Measurements from ENCODE around the gene SCPEP1.

DNA sequence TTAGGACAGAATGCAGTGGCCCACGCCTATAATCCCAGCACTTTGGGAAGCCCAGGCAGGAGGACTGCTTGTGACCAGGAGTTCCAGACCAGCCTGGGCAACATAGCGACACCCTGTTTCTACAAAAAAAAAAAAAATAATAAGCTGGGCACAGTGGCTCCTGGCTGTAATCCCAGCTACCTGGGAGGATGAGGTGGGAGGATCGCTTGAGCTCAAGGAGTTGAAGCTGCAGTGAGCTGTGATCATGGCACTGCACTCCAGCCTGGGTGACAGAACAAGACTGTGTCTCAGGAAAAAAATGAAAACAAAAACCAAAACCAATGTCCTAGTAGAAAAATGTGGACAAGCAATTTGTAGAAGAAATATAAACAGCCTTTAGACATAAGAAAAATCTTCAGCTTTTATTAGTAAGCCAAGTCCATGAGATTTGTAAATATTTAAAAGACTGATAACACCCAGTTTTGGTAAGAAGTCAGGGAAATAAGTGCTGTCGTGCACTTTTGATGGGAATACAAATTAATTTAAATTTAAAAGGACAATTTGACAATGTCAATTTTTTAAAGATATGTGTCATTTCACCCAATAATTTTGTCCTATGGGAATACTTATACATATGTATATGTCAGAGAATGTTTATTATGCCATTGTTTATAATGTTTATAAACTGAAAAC lies 11.1 kb downstream of the SCPEP1 start:
- no peak for TF ChIP-seq POLR2A (IDR thresholded peaks at IDR 0.05)
- no peak for TF ChIP-seq POLR2AphosphoS5 (IDR thresholded peaks at IDR 0.05)
- TF ChIP-seq, protein P1, sequence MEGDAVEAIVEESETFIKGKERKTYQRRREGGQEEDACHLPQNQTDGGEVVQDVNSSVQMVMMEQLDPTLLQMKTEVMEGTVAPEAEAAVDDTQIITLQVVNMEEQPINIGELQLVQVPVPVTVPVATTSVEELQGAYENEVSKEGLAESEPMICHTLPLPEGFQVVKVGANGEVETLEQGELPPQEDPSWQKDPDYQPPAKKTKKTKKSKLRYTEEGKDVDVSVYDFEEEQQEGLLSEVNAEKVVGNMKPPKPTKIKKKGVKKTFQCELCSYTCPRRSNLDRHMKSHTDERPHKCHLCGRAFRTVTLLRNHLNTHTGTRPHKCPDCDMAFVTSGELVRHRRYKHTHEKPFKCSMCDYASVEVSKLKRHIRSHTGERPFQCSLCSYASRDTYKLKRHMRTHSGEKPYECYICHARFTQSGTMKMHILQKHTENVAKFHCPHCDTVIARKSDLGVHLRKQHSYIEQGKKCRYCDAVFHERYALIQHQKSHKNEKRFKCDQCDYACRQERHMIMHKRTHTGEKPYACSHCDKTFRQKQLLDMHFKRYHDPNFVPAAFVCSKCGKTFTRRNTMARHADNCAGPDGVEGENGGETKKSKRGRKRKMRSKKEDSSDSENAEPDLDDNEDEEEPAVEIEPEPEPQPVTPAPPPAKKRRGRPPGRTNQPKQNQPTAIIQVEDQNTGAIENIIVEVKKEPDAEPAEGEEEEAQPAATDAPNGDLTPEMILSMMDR (IDR thresholded peaks at IDR 0.05): no peak
- TF ChIP-seq EP300 (IDR thresholded peaks at IDR 0.05; ENCODE audit: low read depth): no peak

All from transverse colon (tissue), 4 donors.